Smooth muscle cell (in vitro differentiated cells): ENCODE data around the gene ZXDB. TPM values are rescaled to one million over a fixed set of nuclear protein-coding genes. Genes with fewer than 3 reads are reported as not detected.
"Not testable (repeated sequence)": the region's sequence is repeated elsewhere in the genome, so short reads cannot be mapped to it uniquely, and the experiment has no call there.

Experiments
- DNase-seq: peaks from one replicate; lab custom pipeline; 2025; ENCODE audit not compliant: unreplicated experiment; lab: John Stamatoyannopoulos, UW
- H2AFZ ChIP-seq: fragments of 200-600 bp; sonication (generic); 2 replicates; pipeline ENCODE4 v1.6.0; 2016; ENCODE audit warnings: antibody characterized with exemption, low read depth, mild to moderate bottlenecking
- H3F3A ChIP-seq: fragments of 200-600 bp; sonication (generic); 2 replicates; pipeline ENCODE4 v1.6.0; 2017; ENCODE audit warnings: antibody characterized with exemption, low read depth
- H3K27ac ChIP-seq: fragments of 200-600 bp; sonication (generic); 2 replicates; pipeline ENCODE4 v1.5.1; 2016; ENCODE audit warnings: low read depth, mild to moderate bottlenecking
- H3K27me3 ChIP-seq: fragments of 200-600 bp; sonication (generic); 2 replicates; pipeline ENCODE4 v1.6.1; 2016; ENCODE audit warnings: low read depth, mild to moderate bottlenecking
- H3K36me3 ChIP-seq: fragments of 200-600 bp; sonication (generic); 2 replicates; pipeline ENCODE4 v1.5.1; 2016; ENCODE audit warnings: low read depth
- H3K4me1 ChIP-seq: fragments of 200-600 bp; sonication (generic); 2 replicates; pipeline ENCODE4 v1.5.1; 2016; ENCODE audit warnings: low read depth
- H3K4me2 ChIP-seq: fragments of 200-600 bp; sonication (generic); 2 replicates; pipeline ENCODE4 v1.6.0; 2016; ENCODE audit warnings: mild to moderate bottlenecking
- H3K4me3 ChIP-seq: fragments of 200-600 bp; sonication (generic); 2 replicates; pipeline ENCODE4 v1.5.1; 2016; ENCODE audit warnings: mild to moderate bottlenecking
- H3K79me2 ChIP-seq: fragments of 200-600 bp; sonication (generic); 2 replicates; pipeline ENCODE4 v1.6.0; 2016; ENCODE audit warnings: low read depth, mild to moderate bottlenecking
- H3K9ac ChIP-seq: fragments of 200-600 bp; sonication (generic); 2 replicates; pipeline ENCODE4 v1.6.0; 2016; ENCODE audit warnings: low read depth
- H3K9me3 ChIP-seq: fragments of 200-600 bp; sonication (generic); replicated peaks from 2 replicates; pipeline ENCODE4 v1.5.1; 2016; ENCODE audit warnings: low read depth
- H4K20me1 ChIP-seq: fragments of 200-600 bp; sonication (generic); 2 replicates; pipeline ENCODE4 v1.6.0; 2016; ENCODE audit warnings: low read depth
- CTCF ChIP-seq: fragments of 200-600 bp; sonication (generic); IDR thresholded peaks from 2 replicates; pipeline ENCODE4 v1.5.1; 2017; ENCODE audit warnings: borderline replicate concordance, mild to moderate bottlenecking, antibody characterized with exemption; ENCODE audit not compliant: insufficient read depth, poor library complexity, severe bottlenecking
- WGBS: methylation state at CpG from one replicate; pipeline ENCODE4 v1.1.7; 2016; ENCODE audit warnings: low lambda C conversion rate; 5-methylcytosine and 5-hydroxymethylcytosine counted together
- polyA plus RNA-seq: library from polyadenylated mRNA; unstranded; fragments of >200 nt; fragmentation: Nextera tagmentation; extraction: Ambion mirVana; gene quantifications from 2 replicates; pipeline ENCODE4 v1.2.1, GENCODE V29; 2016
- total RNA-seq: library from RNA; depleted of rRNA; stranded (reverse); fragments of >200 nt; gene quantifications from 2 replicates; pipeline ENCODE4 v1.2.3, GENCODE V29; 2014

The ZXDB gene
- total and polyA plus RNA-seq, 2 experiments from 2014 or later = 2.1 to 8.0 TPM

- TF ChIP-seq CTCF = no peak
These were observed 8.3 kb upstream of the ZXDB start for GRCh38 chrX:57583477-57583876.

GRCh38 chrX:57586360-57586759 lies 5.5 kb upstream of the ZXDB start:
- H3F3A ChIP-seq = no peaks in the 10 kb centered on the region

More at GRCh38 chrX:57583477-57583876, 8.3 kb upstream of the ZXDB start:
- Histone ChIP-seq H3K9ac (no peak overlapping the region), H3K4me3 (no peak overlapping the region), H3K4me1 (no peaks in the 10 kb centered on the region), H3K27me3 (no peaks in the 10 kb centered on the region), H2AFZ (no peak overlapping the region), H3K4me2 (no peak overlapping the region), H3K79me2 (no peaks in the 10 kb centered on the region), H3K27ac (no peak overlapping the region), H3K36me3 (no peaks in the 10 kb centered on the region), H3F3A (no peaks in the 10 kb centered on the region), H4K20me1 (no peaks in the 10 kb centered on the region), H3K9me3 (no peaks in the 10 kb centered on the region)
- DNase-seq = no peak
- WGBS = 61% methylated on average over 5 of the region's 5 CpGs

GRCh38 chrX:57587062-57587461 lies 4.7 kb upstream of the ZXDB start:
- H2AFZ ChIP-seq = no peak overlapping the region
- H3K27ac ChIP-seq = no peak overlapping the region
- DNase-seq = no peak
- no peak overlapping the region for H3K9ac ChIP-seq
- 60% methylated on average over 2 of the region's 2 CpGs for WGBS
- H4K20me1 ChIP-seq = no peaks in the 10 kb centered on the region
- H3K79me2 ChIP-seq = no peaks in the 10 kb centered on the region
- no peak overlapping the region for H3K4me3 ChIP-seq
- no peaks in the 10 kb centered on the region for H3K9me3 ChIP-seq
- H3K27me3 ChIP-seq = no peaks in the 10 kb centered on the region
- H3F3A ChIP-seq = no peaks in the 10 kb centered on the region
- no peak overlapping the region for H3K4me2 ChIP-seq
- no peaks in the 10 kb centered on the region for H3K4me1 ChIP-seq
- H3K36me3 ChIP-seq = no peaks in the 10 kb centered on the region
- no peak for TF ChIP-seq CTCF

More at GRCh38 chrX:57586360-57586759, 5.5 kb upstream of the ZXDB start:
- DNase-seq = no peak
- Histone ChIP-seq H3K79me2 (no peaks in the 10 kb centered on the region), H3K4me1 (no peaks in the 10 kb centered on the region), H3K27me3 (no peaks in the 10 kb centered on the region), H3K9me3 (no peaks in the 10 kb centered on the region), H3K9ac (no peak overlapping the region), H3K27ac (no peak overlapping the region), H3K4me3 (no peak overlapping the region), H2AFZ (no peak overlapping the region), H3K36me3 (no peaks in the 10 kb centered on the region), H4K20me1 (no peaks in the 10 kb centered on the region), H3K4me2 (no peak overlapping the region)
- no peak for TF ChIP-seq CTCF
- WGBS = 90% methylated on average over 4 of the region's 4 CpGs

- Histone ChIP-seq H3K27me3 (no peaks in the 10 kb centered on the region), H3K9me3 (no peaks in the 10 kb centered on the region), H3K36me3 (no peaks in the 10 kb centered on the region), H3K27ac (no peak overlapping the region), H2AFZ (no peak overlapping the region), H3K9ac (no peak overlapping the region), H3K4me1 (no peaks in the 10 kb centered on the region), H3F3A (no peaks in the 10 kb centered on the region), H3K4me3 (no peak overlapping the region), H4K20me1 (no peaks in the 10 kb centered on the region), H3K4me2 (no peak overlapping the region), H3K79me2 (no peaks in the 10 kb centered on the region)
- DNase-seq = no peak
- 75% methylated on average over 2 of the region's 2 CpGs for WGBS
- TF ChIP-seq CTCF = no peak
These were observed 4.2 kb upstream of the ZXDB start for GRCh38 chrX:57587607-57588006.

- H2AFZ ChIP-seq, H3K27me3 ChIP-seq, H3K36me3 ChIP-seq, H3F3A ChIP-seq, H3K9me3 ChIP-seq, DNase-seq: not testable (repeated sequence)
- Histone ChIP-seq H3K4me3 (peak overlapping the region; percentile 62), H3K4me1 (peaks cover 12% of the 10 kb centered on the region), H3K27ac (peak overlapping the region; percentile 69), H3K9ac (peak overlapping the region; percentile 86), H3K79me2 (peaks cover 17% of the 10 kb centered on the region), H4K20me1 (peaks cover 30% of the 10 kb centered on the region), H3K4me2 (peak overlapping the region; percentile 80)
- WGBS = 56% methylated on average over 56 of the region's 84 CpGs
These were observed 516 bp downstream of the ZXDB start for GRCh38 chrX:57592160-57592893.
